GM18909 (cell line): ENCODE data around the gene SCAPER.
"Not testable (repeated sequence)": the region's sequence is repeated elsewhere in the genome, so short reads cannot be mapped to it uniquely, and the experiment has no call there.

ENCODE experiments used
- ATAC-seq: cut with Tn5 transposase; IDR thresholded peaks from one replicate; pipeline ENCODE4 v1.9.1; 2021; ENCODE audit warnings: mild to moderate bottlenecking; ENCODE audit not compliant: unreplicated experiment, poor library complexity

SCAPER gene

DNA sequence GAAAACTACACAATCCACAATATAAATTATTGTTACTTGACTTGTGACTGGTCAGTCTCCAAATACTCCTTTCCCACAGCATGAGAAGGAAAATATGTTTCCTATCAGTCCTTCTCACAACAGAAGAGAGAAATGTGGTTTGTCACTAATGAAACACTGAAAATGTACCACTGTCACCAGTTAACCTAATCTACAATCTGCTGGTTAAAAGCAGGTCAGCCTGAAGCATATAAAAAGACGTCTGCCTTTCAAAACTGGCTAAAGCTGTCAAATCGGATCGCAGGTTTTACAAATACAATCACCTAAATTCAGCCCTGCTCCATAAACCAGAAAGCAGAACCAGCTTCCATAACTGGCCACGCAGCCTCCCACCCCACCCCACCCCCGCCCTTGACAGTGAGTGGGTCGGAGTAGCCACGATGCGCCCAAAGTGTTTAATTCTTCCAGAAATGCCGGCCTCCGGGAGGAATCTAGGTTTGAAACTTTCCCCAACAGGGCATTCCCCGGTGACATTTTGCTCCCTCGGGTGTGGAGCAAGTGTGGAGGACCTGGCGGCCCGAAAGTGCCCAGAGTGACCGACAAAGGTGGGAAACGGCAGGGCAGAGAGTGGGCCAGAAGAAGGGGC, 594.6 kb downstream of the SCAPER start:
- ATAC-seq = no peak

DNA sequence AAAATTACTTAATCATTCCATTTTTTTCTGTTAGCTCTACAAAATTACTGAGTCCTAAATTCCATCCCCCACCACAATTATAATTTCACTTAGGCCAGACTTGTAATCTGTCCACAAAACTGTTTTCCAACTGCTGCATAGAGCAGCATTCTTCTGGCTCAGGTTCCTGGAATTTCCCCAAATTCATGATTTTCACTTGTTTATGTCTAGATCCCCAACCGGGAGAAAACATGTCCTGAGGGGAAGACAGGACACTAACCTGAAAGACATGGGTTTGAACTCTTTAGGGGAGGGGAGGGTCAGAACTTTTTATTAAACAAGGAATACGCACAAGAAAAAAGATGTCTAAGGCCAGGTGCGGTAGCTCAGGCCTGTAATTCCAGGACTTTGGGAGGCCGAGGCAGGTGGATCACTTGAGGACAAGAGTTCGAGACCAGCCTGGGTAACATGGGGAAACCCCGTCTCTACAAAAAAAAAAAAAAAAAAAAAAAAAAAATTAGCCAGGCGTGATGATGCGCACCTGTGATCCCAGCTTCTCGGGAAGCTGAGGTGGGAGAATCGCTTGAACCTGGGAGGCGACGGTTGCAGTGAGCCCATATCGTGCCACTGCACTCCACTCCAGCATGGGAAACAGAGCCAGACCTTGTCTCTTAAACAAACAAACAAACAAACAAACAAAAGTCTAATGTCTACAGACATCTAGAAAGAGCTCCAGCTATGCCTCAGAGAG, 595.4 kb downstream of the SCAPER start:
- ATAC-seq = no peak

DNA sequence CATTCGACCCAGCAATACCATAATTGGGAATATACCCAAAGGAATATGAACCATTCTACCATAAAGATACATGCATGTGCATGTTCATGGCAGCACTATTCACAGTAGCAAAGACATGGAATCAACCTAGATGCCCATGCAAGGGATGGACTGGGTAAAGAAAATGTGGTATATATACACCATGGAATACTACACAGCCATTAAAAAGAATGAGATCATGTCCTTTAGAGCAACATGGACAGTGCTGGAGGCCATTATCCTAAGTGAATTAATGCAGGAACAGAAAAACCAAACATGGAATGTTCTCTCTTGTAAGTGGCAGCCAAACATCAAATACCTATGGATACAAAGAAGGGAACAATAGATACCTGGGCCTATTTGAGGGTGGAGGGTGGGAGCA, 601.2 kb downstream of the SCAPER start:
- ATAC-seq = no peak

DNA sequence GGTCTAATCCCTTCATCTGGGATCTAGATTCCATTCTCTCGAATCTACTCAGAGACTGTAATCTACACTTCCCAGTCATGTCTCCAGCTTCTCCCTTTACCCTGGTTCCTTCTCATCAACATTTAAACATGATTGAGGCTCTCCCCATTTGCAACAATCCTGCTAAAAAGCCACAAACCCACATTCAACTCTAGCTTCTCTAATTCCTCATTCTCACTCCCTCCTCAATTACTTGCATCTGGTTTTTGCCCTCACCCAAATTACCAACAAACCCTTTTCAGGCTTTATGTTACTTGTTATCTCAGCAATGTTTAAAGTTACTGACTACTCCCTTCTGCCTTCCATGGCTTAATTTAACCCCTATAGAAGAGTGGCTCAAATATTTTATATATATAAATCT, 605.4 kb downstream of the SCAPER start:
- no peak for ATAC-seq

DNA sequence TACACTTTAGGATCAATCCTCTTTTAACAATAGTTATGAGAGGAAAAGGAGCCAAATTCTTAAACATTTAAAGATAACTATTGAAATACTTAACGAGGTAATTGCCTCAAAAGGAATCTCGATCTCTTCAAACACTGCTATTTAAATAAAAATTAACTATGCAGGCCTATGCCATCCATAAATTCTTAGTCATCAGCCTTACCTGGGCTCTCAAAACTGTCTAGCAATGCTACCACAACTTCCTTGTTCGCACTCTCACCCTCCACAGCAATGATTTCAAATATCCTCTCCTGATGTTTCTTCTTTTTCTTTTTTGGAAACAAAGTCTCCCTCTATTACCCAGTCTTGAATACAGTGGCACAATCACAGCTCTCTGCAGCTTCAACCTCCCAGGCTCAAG, 606.2 kb downstream of the SCAPER start:
- no peak for ATAC-seq

DNA sequence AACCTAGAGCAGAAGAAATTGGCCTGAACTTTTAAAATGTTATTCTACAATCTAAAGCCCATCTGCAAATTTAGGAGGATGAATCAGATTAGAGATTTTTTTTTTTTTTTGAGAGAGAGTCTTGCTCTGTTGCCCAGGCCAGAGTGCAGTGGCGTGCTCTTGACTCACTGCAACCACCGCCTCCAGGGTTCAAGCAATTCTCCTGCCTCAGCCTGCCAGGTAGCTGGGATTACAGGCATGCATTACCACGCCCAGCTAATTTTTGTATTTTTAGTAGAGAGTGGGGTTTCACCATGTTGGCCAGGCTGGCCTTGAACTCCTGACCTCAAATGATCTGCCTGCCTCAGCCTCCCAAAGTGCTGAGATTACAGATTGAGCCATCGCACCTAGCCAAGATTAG, 607.2 kb downstream of the SCAPER start:
- ATAC-seq = not testable (repeated sequence)
